GM19324 (cell line): ENCODE results near the gene DET1.
"Not testable (repeated sequence)": the region's sequence is repeated elsewhere in the genome, so short reads cannot be mapped to it uniquely, and the experiment has no call there.

Experiments
- ATAC-seq: cut with Tn5 transposase; IDR thresholded peaks from one replicate; pipeline ENCODE4 v1.9.1; 2021; ENCODE audit warnings: mild to moderate bottlenecking, moderate library complexity; ENCODE audit not compliant: unreplicated experiment, low FRiP score

Gene DET1

DNA sequence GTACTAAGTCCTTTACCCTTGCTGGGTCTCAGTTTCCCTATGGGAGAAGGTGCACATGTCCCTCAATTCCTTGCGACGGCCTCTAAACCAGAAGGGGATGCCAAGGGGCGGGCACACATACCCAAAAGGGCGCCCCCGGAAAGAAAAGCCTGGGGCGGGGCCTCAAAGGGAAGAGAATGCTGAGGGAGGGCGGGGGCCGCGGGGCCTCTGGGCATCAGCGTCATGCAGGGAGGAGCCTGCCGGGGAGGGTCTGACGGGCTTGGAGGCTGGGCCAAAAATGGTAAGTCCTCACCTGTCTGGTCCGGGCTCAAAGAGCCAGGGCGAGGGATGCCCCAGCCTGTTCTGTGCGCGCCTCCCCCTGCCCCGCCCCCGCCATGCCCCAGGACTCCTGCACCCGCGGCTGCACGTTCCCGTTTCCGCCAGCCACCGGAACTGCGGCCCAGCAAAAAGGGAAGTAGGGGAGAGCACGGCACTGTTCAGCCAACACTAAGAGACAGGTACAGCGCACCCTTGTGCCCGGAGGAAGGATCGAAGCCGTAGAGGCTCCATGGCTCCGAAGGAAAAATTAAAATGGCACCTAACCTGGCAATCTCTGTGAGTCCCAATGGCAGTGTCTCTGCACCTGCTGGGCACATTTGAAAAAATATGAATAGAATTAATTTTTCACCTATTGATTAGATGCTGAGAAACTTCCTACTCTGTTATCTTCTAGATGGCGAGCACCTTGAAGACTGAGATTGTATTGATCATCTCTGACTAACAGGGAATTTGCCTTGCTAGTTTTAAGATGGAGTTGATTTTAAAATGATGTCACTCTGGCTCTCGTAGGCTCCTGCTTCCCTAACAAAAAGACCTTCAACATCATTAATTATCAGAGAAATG, at the start of gene DET1:
Gene DET1 (minus strand): TSS at position 434 of the 882 bp plus-strand sequence. CDS start 14,976 bp downstream, outside the sequence.
- peak; percentile 99 for ATAC-seq

DNA sequence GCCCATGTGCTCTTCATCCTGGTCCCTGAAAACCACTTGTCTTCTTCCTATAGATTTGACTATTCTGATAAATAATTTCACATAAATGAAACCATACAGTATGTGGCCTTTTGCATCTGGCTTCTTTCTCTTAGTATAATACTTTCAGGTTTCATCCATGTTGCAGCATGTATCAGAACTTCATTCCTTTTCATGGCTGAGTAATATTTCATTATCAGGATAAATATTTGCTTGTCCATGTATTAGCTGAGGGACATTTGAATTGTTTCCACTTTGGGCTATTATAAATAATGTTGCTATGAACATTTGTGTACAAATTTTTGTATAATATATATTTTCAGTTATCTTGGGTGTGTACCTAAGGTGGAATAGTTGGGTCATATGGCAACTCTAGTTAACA, 44.9 kb upstream of the DET1 start:
- ATAC-seq, result no peak

DNA sequence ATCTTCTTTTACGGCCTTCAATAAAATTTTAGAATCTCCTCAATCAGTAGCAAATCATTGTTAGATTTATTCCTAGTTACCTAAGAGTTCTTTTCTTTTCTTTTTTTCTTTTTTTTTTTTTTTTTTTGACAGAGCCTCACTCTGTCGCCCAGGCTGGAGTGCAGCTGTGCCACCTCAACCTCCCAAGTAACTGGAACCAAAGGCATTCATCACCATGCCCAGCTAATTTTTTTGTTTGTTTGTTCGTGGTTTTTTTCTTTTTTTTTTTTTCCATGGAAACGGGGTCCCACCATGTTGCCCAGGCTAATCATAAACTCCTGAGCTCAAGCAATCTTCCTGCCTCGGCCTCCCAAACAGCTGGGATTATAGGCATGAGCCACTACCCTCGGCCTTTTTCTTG, 44.3 kb upstream of the DET1 start:
- ATAC-seq, result no peak

DNA sequence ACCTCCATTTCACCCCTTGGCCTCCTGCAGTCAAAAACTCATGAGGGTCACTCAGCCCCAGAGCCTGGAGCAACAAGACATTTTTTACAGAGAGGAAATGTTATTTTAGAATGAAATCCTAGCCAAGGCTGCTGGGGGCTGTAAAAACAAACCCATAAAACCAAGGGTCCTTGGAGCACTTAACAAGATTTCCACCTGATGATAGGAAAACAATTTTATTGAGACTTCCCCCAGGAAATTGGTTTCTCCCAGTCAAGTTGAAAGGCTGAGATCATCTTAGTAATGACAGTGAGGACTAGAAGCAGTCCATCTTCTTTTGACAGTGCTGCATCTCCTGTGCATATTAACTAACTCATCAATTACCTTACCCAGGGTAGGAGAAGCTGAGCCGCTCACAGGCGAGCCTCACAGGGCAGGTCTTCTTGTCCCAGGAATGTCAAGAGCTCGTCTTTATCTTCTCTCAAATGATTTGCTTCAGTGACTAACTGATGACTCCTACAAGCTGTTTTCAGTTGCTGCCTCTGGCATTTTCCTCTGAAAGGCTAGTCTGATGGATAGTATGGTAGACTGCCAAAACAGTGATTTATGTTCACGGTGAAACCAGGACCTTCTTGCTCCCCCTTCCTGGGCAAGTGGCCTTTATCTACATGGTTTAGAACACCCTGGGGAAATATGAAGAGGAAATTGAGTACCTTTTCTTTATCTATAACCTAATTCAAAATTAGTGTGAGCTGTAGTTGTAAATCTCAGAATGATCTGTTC, 40.1 kb upstream of the DET1 start:
- no peak for ATAC-seq

DNA sequence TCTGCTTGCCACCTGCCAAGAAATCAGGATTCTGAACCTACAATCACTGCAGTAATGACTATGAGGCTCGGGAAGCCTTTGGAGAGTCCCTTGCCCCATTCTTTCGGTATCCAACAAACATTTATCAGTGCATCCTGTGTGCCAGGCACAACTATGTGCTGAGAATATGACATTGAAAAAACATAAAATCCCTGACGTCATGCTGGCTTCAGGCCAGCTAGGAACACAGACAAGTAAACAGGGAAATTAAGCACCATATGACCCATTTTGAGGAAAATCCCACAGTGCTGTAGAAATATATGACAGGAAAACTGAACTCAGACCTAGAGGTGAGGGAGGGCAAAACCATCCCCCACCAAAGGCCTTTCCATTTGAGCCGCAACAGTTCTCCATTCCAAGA, 34.1 kb upstream of the DET1 start:
- ATAC-seq, result no peak

DNA sequence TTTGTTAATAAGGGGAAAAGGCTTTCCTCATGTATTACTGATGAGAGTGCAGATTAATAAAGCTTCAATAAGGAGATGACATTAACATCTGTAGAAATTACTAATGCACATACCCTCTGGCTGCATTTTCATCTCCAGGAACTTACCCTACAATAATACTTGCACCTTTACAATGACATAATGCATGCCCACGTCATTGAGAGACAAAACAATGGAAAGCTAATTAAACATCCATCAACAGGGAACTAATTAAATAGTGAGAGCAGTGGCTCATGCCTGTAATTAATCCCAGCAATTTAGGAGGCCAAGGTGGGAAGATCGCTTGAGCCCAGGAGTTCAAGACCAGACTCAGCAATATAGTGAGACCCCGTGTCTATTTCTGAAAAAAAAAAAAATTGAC, 32.8 kb upstream of the DET1 start:
- no peak for ATAC-seq

DNA sequence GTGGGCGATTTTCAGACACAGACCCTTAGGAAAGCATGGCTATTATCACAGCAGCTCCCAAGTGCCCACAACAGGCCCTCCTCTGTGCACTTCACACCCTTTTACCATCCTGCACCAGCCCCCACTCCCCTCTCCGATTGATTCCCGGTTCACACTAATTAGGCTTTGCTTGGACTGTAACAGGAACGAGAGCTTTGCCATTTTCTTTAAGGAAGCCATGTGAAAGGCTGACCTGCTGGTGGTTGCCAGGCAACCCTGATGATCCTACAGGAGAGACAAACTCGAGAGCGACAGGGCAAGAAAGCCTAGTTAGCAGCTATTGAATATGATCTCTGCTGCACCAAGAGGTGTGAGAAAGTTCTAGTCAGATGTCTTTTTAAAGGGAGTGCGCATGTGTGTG, 28.2 kb upstream of the DET1 start:
- no peak for ATAC-seq

DNA sequence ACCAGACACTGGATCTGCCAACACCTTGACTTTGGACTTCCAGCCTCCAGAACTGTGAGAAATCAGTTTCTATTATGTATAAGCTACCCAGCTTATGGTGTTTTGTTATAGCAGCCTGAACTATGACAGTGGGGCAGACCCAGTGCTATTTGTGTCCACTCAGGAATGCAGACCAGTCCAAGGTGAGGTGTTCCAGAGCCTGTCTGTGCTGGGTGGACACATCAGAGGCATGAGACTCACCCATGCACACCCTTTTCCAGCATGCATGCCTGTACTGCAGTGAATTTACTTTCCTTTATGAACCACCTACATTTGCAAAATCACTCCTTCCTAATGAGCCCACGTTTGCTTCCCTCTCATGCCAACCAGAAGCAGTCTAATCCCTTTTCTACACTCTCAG, 27.6 kb upstream of the DET1 start:
- ATAC-seq, result no peak

DNA sequence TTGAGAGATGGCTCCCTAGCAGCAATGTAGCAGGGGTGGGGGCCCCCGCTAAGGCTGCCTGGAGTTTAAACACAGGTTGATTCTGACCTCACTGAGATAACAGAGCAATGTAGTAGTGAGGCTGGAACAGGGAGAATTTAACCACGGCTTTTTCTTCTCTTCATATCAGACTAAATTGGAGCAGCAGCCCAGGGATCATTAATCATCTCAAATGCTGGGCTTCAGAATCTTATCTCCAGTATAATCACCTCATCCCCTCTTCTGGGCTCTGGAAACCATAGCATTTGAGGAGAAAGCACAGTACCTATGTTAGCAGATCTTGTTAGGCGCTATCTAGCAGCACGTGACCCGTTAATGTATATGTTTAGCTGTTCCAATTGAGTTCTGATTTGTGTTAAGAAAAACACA, 25.4 kb upstream of the DET1 start:
- ATAC-seq, result no peak

DNA sequence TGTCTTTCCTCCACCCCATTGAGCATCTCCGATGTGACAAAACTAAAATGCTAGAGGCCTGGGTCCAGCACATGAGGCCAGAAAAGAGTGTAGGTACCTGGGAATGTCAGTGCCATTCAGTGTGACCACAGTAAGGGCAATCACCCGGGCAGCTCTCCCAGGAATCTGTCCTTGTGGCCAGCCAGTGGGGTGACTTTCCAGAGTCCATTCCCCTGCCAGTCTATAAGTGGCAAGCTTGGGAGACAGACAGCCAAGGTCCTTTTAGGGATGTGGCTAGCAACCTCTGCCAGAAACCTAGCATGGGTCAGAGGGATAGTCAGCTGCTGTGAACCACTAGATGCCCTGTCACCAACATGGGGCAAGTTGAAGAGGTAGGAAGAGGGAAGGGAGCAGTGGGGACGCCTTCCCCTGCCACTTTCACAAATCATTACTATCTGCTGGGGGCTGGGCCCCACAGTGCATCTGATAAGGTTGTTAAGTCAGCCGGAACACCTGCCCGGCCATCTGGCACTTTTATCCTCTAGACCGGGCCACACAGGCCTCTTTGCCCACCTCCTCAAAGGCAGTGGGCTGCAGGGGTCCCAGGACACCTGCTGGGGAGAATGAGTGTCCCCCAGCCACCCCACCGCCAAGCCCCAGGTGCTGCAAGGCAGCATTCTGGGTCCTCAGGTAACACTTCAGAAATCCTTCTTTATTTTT, 24.8 kb upstream of the DET1 start:
- ATAC-seq, result no peak

DNA sequence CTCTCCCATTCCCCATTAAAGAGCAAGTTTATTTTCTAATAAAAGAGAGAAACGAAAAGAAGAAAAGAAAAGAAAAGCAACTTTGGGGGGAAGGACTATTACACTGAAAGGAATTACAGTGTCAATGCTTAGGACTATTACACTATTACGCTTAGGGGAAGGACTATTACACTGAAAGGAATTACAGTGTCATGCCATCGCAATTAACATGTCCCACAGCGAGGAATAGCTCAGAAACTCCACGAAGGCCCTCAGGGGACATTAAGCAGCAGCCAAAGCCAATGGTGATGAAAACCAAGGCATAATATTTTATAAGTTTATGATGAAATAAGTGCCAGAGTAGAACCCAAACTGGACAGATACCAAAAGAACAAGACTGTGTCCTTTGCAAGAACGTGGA, 22.1 kb upstream of the DET1 start:
- no peak for ATAC-seq

DNA sequence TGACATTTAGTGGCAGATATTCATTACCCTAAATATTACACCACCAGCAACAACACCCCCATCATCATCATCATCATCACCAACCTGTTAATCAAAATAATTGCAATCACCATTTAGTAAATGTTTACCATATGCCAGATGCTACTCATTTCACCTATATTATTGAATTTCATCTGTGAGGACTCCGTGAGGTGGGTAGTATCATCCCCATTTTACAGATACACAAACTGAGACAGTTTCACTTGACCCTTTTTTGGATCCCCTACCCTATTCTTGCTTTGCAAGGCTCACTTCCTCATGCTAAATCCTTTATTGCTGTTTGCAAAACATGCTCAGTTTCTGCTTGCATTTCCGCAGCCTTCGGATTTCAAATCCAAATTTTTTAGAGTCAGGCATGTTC, 18.3 kb upstream of the DET1 start:
- no peak for ATAC-seq

DNA sequence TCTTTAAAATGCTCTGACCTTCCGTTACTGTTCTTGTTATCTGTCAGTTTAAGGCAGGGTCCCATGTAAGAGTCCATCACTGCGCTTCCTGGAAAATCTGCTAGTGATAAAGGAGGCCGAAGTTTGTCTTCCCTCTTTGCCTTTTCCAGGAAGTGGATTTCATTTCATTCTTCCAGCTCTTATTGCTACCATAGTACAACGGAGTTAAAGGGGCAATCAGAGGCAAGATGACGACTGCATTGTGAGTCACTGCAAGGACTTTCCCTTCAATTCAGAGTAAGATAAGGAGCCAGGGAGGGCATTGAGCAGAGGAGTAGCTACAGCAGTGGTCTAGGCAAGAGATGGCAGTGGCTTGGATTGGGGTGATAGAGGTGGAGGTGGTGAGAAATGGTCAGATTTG, 17.2 kb upstream of the DET1 start:
- no peak for ATAC-seq

DNA sequence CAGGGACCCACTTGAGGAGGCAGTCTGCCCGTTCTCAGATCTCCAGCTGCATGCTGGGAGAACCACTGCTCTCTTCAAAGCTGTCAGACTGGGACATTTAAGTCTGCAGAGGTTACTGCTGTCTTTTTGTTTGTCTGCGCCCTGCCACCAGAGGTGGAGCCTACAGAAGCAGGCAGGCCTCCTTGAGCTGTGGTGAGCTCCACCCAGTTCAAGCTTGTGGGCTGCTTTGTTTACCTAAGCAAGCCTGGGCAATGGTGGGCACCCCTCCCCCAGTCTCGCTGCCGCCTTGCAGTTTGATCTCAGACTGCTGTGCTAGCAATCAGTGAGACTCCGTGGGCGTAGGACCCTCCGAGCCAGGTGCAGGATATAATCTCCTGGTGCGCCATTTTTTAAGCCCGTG, 13.1 kb upstream of the DET1 start:
- not testable (repeated sequence) for ATAC-seq

DNA sequence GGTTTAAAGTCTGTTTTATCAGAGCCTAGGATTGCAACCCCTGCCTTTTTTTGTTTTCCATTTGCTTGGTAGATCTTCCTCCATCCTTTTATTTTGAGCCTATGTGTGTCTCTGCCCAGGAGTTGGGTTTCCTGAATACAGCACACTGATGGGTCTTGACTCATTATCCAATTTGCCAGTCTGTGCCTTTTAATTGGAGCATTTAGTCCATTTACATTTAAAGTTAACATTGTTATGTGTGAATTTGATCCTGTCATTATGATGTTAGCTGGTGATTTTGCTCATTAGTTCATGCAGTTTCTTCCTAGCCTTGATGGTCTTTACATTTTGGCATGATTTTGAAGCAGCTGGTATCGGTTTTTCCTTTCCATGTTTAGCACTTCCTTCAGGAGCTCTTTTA, 11.5 kb upstream of the DET1 start:
- ATAC-seq, result not testable (repeated sequence)

DNA sequence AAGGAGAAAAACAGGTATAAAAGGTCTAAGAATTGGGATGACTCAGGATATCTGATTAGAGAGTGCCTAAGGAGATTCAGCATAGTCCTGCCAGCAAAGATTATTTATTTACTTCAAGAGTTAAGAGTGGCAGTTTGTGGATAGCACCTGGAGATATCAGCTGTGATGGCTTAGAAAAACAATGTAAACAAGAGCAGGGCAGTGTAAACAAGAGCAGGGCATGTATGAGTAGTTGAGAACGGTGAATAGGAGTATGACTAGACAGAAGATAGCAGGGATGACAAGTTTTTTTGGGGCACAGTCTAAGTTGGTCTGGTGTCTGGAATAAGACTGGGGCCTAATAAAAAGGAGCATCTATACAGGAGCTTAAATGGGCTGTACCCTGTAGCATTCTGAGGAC, 1.5 kb upstream of the DET1 start:
- not testable (repeated sequence) for ATAC-seq

DNA sequence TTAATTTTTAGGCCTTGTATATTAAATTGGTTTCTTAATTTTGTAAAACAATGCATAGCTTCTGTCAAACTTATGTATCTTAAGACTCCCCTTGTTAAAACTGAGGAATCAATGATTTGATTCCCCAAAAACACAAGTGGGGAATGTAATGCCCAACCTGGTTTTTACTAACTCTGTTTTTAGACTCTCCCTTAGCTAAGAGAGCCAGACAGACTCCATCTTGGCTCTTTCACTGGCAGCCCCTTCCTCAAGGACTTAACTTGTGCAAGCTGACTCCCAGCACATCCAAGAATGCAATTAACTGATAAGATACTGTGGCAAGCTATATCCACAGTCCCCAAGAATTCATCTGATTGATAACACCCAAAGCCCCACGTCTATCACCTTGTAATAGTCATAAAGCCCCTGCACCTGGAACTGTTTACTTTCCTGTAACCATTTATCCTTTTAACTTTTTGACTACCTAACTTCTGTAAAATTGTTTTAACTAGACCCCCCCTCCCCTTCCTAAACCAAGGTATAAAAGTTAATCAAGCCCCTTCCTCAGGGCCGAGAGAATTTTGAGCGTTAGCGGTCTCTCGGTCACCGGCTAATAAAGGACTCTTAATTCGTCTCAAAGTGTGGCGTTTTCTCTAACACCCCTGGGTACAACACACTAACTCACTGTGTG, 768 bp downstream of the DET1 start:
- ATAC-seq, result not testable (repeated sequence)

DNA sequence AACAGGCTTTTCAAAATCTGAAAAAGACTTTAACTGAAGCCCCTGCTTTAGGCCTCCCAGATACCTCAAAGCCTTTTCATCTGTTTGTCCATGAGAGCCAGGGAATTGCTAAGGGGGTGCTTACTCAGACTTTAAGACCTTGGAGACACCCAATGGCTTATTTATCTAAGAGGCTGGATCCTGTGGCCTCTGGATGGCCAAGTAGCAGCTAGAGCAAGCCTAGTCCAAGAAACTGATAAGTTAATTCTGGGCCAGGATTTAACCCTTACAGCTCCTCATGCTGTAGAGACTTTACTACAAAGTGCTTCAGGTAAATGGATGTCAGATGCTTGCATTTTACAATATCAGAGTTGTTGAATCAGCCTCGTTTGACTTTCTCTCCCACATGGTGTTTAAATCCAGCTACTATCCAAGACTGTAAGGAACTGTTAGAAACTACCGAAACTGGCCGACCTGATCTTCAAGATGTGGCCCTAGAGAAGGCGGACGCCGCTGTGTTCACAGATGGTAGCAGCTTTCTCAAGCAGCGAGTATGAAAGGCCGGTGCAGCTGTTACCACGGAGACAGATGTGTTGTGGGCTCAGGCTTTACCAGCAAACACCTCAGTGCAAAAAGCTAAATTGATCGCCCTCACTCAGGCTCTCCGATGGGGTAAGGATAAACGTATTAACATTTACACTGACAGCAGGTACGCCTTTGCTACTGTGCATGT, 3.3 kb downstream of the DET1 start:
- no peak for ATAC-seq

DNA sequence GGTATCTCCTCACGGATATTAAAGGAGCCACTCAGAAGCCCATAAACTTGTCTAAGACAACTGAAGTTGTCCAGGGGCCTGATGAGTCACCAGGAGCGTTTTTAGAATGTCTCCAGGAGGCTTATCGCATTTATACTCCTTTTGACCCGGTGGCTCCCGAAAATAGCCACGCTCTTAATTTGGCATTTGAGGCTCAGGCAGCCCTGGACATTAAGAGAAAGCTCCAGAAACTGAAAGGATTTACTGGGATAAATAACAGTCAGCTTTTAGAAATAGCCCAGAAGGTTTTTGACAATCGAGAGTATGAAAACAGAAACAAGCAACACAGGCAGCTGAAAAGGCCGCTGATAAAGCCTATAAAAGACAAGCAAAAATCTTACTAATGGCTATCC, 4.1 kb downstream of the DET1 start:
- no peak for ATAC-seq

DNA sequence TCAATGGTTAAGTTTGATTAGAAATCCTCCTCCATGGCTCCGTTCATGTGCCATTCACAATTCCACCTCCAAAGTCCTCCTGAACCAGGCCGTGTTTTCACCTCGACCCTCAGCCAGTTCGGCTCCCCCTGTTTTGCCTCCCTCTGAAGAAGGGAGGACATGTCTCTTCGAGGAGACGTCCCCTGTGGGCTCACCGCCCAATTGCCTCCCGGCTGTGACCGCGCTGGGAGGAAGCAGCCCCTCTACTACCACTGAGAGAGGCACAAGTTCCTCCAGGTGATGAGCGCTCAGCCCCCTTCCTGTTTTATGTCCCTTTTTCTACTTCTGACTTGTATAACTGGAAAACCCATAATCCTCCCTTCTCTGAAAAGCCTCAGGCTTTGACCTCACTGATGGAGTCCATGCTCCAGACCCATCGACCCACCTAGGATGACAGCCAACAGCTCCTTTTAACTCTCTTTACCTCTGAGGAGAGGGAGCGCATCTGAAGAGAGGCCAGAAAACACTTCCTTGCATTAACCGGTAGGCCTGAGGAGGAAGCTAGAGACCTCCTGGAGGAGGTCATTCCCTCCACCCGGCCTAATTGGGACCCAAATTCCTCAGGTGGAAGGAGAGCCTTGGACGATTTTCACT, 4.7 kb downstream of the DET1 start:
- no peak for ATAC-seq
